Measurements from ENCODE around the gene SERTM1. TPM values are rescaled to one million over a fixed set of nuclear protein-coding genes. Genes with fewer than 3 reads are reported as not detected.

SERTM1 gene
- total and polyA plus RNA-seq, 7 donors: 0.01 to 0.06 TPM; not detected in 5

GRCh38 chr13:36717966-36718545, 44.2 kb downstream of the SERTM1 start:
- 76 to 80% (median 78%) methylated on average over 3 of the region's 3 CpGs for whole genome bisulfite sequencing, 3 donors
- intact Hi-C loops (cut with DNase I): no loop called here
- no peaks in the 10 kb centered on the region for H3K9me3 ChIP-seq
- TF ChIP-seq CTCF (IDR thresholded peaks at IDR 0.05): no peak
- H3K36me3 ChIP-seq (ENCODE audit: insufficient read depth in 1 of 2, low read depth in 1 of 2): no peaks in the 10 kb centered on the region
- peaks cover 0 to 3% (median 0%) of the 10 kb centered on the region in 3 donors for H3K27me3 ChIP-seq (ENCODE audit: insufficient read depth in 3 of 3, low read length in 2 of 3)
- no peak overlapping the region for H3K4me3 ChIP-seq
- H3K27ac ChIP-seq: no peak overlapping the region
- DNase-seq (no peak), ATAC-seq (no peak)
- no peaks in the 10 kb centered on the region for H3K4me1 ChIP-seq

- no peak for DNase-seq
- Histone ChIP-seq H3K4me1 (no peaks in the 10 kb centered on the region), H3K9me3 (no peaks in the 10 kb centered on the region), H3K4me3 (no peak overlapping the region), H3K27ac (no peak overlapping the region), H3K27me3 (ENCODE audit: insufficient read depth in 3 of 3, low read length in 2 of 3) (peaks cover 0 to 3% (median 0%) of the 10 kb centered on the region in 3 donors), H3K36me3 (ENCODE audit: insufficient read depth in 1 of 2, low read depth in 1 of 2) (no peaks in the 10 kb centered on the region)
- intact Hi-C loops (cut with DNase I): no loop called here
- 88 to 89% (median 88%) methylated on average over 4 of the region's 4 CpGs for WGBS, 3 donors
- no peak for TF ChIP-seq CTCF (IDR thresholded peaks at IDR 0.05)
- ATAC-seq: no peak
Observed at GRCh38 chr13:36718686-36719085, 44.9 kb downstream of the SERTM1 start.

- 67 to 74% (median 74%) methylated on average over 2 of the region's 2 CpGs for WGBS, 3 donors
- Histone ChIP-seq H3K27ac (no peak overlapping the region), H3K27me3 (ENCODE audit: insufficient read depth in 3 of 3, low read length in 2 of 3) (no peaks in the 10 kb centered on the region), H3K9me3 (no peaks in the 10 kb centered on the region), H3K4me1 (no peaks in the 10 kb centered on the region), H3K4me3 (no peak overlapping the region), H3K36me3 (ENCODE audit: insufficient read depth in 1 of 2, low read depth in 1 of 2) (no peaks in the 10 kb centered on the region)
- TF ChIP-seq CTCF (IDR thresholded peaks at IDR 0.05): no peak
- intact Hi-C loops (cut with DNase I): no loop called here
- DNase-seq (no peak), ATAC-seq (no peak)
Observed at GRCh38 chr13:36724141-36724540, 50.3 kb downstream of the SERTM1 start.

GRCh38 chr13:36725936-36726335, 52.1 kb downstream of the SERTM1 start:
- Histone ChIP-seq H3K9me3 (no peaks in the 10 kb centered on the region), H3K4me3 (no peak overlapping the region), H3K27ac (no peak overlapping the region), H3K4me1 (no peaks in the 10 kb centered on the region), H3K36me3 (ENCODE audit: insufficient read depth in 1 of 2, low read depth in 1 of 2) (no peaks in the 10 kb centered on the region), H3K27me3 (ENCODE audit: insufficient read depth in 3 of 3, low read length in 2 of 3) (no peaks in the 10 kb centered on the region)
- ATAC-seq (no peak), DNase-seq (no peak)
- intact Hi-C loops (cut with DNase I): no loop called here
- WGBS, 3 donors: 81 to 93% (median 90%) methylated on average over 2 of the region's 2 CpGs
- no peak for TF ChIP-seq CTCF (IDR thresholded peaks at IDR 0.05)

GRCh38 chr13:36728006-36728405, 54.2 kb downstream of the SERTM1 start:
- H3K4me1 ChIP-seq: no peaks in the 10 kb centered on the region
- intact Hi-C loops (cut with DNase I): no loop called here
- no peak overlapping the region for H3K27ac ChIP-seq
- H3K9me3 ChIP-seq: no peaks in the 10 kb centered on the region
- no peaks in the 10 kb centered on the region for H3K27me3 ChIP-seq (ENCODE audit: insufficient read depth in 3 of 3, low read length in 2 of 3)
- ATAC-seq: no peak
- no peak overlapping the region for H3K4me3 ChIP-seq
- TF ChIP-seq CTCF (IDR thresholded peaks at IDR 0.05): no peak
- DNase-seq: no peak
- H3K36me3 ChIP-seq (ENCODE audit: insufficient read depth in 1 of 2, low read depth in 1 of 2): no peaks in the 10 kb centered on the region
- 83 to 87% (median 85%) methylated on average over 3 of the region's 3 CpGs for WGBS, 3 donors
